B cell (primary cell): ENCODE results near the gene ZBTB4. TPM values are rescaled to one million over a fixed set of nuclear protein-coding genes. Genes with fewer than 3 reads are reported as not detected.

ENCODE experiments used
- ATAC-seq: fragments of 200-7000 bp; cut with Tn5 transposase; one replicate; pipeline ENCODE4 v1.10.0; 2021; ENCODE audit warnings: low read depth, mild to moderate bottlenecking, moderate number of reproducible peaks, moderate library complexity
- CTCF ChIA-PET: fragments of 350-600 bp; sonication (Branson Sonifier 250); formaldehyde crosslinking; loops from one replicate; lab custom pipeline; 2021; ENCODE audit warnings: antibody characterized with exemption, inconsistent platforms; lab: Charles Lee
- POLR2A ChIA-PET: fragments of 350-600 bp; sonication (Branson Sonifier 250); formaldehyde crosslinking; loops from one replicate; lab custom pipeline; 2021; ENCODE audit warnings: antibody characterized with exemption; lab: Charles Lee
- DNase-seq: peaks from one replicate; pipeline ENCODE4 v3.0.0; 2013
- H2AFZ ChIP-seq: 2 replicates; pipeline ENCODE4 v1.6.1; 2012; ENCODE audit warnings: mild to moderate bottlenecking, low read depth, low read length; ENCODE audit not compliant: insufficient read depth, poor library complexity, severe bottlenecking
- H3K27ac ChIP-seq, 2 donors: 1 replicate in 1 of 2; 2 replicates in 1 of 2; pipeline ENCODE4 v1.5.1; 2012 to 2013; ENCODE audit warnings: low read length in 2 of 2, mild to moderate bottlenecking in 2 of 2, moderate library complexity in 1 of 2
- H3K27me3 ChIP-seq, 4 experiments: fragments of 200-600 bp in 1 of 4; sonication (generic) in 1 of 4; replicated peaks in 1 of 4; 1 replicate in 2 of 4; 2 replicates in 2 of 4; pipeline versions ENCODE4 v1.6.1 to v1.7.0; 2013 to 2016; ENCODE audit warnings: low read length in 3 of 4, mild to moderate bottlenecking in 2 of 4, mixed read lengths in 1 of 4, moderate library complexity in 1 of 4; ENCODE audit not compliant: insufficient read depth in 4 of 4, control insufficient read depth in 3 of 4; ENCODE audit errors: control extremely low read depth in 1 of 4
- H3K36me3 ChIP-seq, 2 experiments: replicated peaks in 1 of 2; 1 replicate in 1 of 2; 2 replicates in 1 of 2; pipeline versions ENCODE4 v1.6.1 to v1.7.1; 2013; ENCODE audit warnings: low read length in 1 of 2; ENCODE audit not compliant: insufficient read depth in 2 of 2, control insufficient read depth in 1 of 2; ENCODE audit errors: control extremely low read depth in 1 of 2, extremely low read depth in 1 of 2
- H3K4me1 ChIP-seq, 2 donors: fragments of 200-600 bp in 1 of 2; sonication (generic) in 1 of 2; 1 replicate in 1 of 2; 2 replicates in 1 of 2; pipeline versions ENCODE4 v1.5.1 to v1.6.1; 2013 to 2017; ENCODE audit warnings: low read length in 2 of 2; ENCODE audit not compliant: control insufficient read depth in 2 of 2, insufficient read depth in 2 of 2
- H3K4me2 ChIP-seq: replicated peaks from 2 replicates; pipeline ENCODE3; 2012; ENCODE audit warnings: mild to moderate bottlenecking, low read depth, low read length; ENCODE audit not compliant: poor library complexity, severe bottlenecking
- H3K4me3 ChIP-seq, 5 experiments: fragments of 200-600 bp in 1 of 5; sonication (generic) in 1 of 5; 1 replicate in 3 of 5; 2 replicates in 2 of 5; pipeline versions ENCODE4 v1.5.1 to v1.7.0; 2011 to 2016; ENCODE audit warnings: low read length in 4 of 5, mild to moderate bottlenecking in 4 of 5, low read depth in 2 of 5, control low read depth in 1 of 5, moderate library complexity in 1 of 5; ENCODE audit not compliant: insufficient read depth in 1 of 5; ENCODE audit errors: control extremely low read depth in 1 of 5, extremely low read depth in 1 of 5
- H3K79me2 ChIP-seq: fragments of 200-600 bp; sonication (generic); one replicate; pipeline ENCODE4 v1.6.0; 2016; ENCODE audit warnings: low read length; ENCODE audit not compliant: control insufficient read depth, insufficient read depth
- H3K9ac ChIP-seq: fragments of 200-600 bp; sonication (generic); 2 replicates; pipeline ENCODE4 v1.6.1; 2017; ENCODE audit warnings: mild to moderate bottlenecking, low read length, moderate library complexity
- H3K9me3 ChIP-seq, 3 donors: one replicate each; pipeline versions ENCODE4 v1.6.1 to v1.7.1; 2013; ENCODE audit warnings: low read length in 2 of 3; ENCODE audit not compliant: control insufficient read depth in 2 of 3, insufficient read depth in 1 of 3; ENCODE audit errors: control extremely low read depth in 1 of 3
- H4K20me1 ChIP-seq: 2 replicates; pipeline ENCODE4 v1.6.0; 2012; ENCODE audit warnings: mild to moderate bottlenecking, low read length; ENCODE audit not compliant: insufficient read depth, control insufficient read depth, poor library complexity, severe bottlenecking
- H3K27ac Mint-ChIP-seq: one replicate; pipeline ENCODE4 v1.8.0; 2021; ENCODE audit warnings: mixed read lengths
- H3K27me3 Mint-ChIP-seq: one replicate; pipeline ENCODE4 v1.8.0; 2021; ENCODE audit warnings: mixed read lengths
- H3K4me1 Mint-ChIP-seq: one replicate; pipeline ENCODE4 v1.8.0; 2021; ENCODE audit warnings: mixed read lengths
- H3K4me3 Mint-ChIP-seq: one replicate; pipeline ENCODE4 v1.8.0; 2021; ENCODE audit warnings: mixed read lengths
- H3K9me3 Mint-ChIP-seq: one replicate; pipeline ENCODE4 v1.8.0; 2022; ENCODE audit warnings: mixed read lengths; ENCODE audit not compliant: insufficient read depth
- CTCF ChIP-seq: fragments of 200-600 bp; IDR thresholded peaks from one replicate; pipeline ENCODE4 v1.8.0; 2022; ENCODE audit warnings: antibody characterized with exemption, mild to moderate bottlenecking
- EZH2 ChIP-seq: IDR thresholded peaks from 2 replicates; pipeline ENCODE4 v1.6.1; 2012; ENCODE audit warnings: borderline replicate concordance, low read depth, mild to moderate bottlenecking, moderate library complexity, low read length; ENCODE audit not compliant: insufficient read depth, poor library complexity, severe bottlenecking
- WGBS: methylation state at CpG from one replicate; pipeline ENCODE4 v1.1.5; 2013; ENCODE audit warnings: missing lambda C conversion rate; ENCODE audit not compliant: insufficient coverage; 5-methylcytosine and 5-hydroxymethylcytosine counted together
- intact Hi-C: fragments of 100-400 bp; cut with micrococcal nuclease; formaldehyde crosslinking; loops from one replicate; pipeline ENCODE4 v1.10.0; 2022
- polyA plus RNA-seq: library from polyadenylated mRNA; depleted of rRNA; stranded (reverse); fragments of >200 nt; gene quantifications from 2 replicates; pipeline ENCODE4 v1.2.3, GENCODE V29; 2012
- total RNA-seq, 2 donors: library from RNA; stranded (reverse); fragments of 120-200 nt in 1 of 2; gene quantifications; 1 replicate in 1 of 2; 2 replicates in 1 of 2; pipeline versions ENCODE4 v1.2.3 to v1.2.4, GENCODE V29; 2013 to 2022

Gene ZBTB4
- total and polyA plus RNA-seq, 2 donors (not counting 1 experiment from before 2014, with no cell fraction given) = 19.2 to 62.4 TPM

- peaks cover 32% of the 10 kb centered on the region for H3K27me3 Mint-ChIP-seq
- H3K27ac Mint-ChIP-seq = no peak overlapping the region
- Histone ChIP-seq H3K79me2 (no peaks in the 10 kb centered on the region), H3K27me3 (peaks cover 0 to 33% (median 4%) of the 10 kb centered on the region in 4 experiments), H3K4me3 (no peak overlapping the region), H3K27ac (no peak overlapping the region), H4K20me1 (no peaks in the 10 kb centered on the region), H3K9ac (no peak overlapping the region), H3K4me1 (peaks cover 7 to 13% of the 10 kb centered on the region in 2 donors), H3K4me2 (no peak overlapping the region), H3K9me3 (peaks cover 0 to 4% (median 0%) of the 10 kb centered on the region in 3 donors), H3K36me3 (no peaks in the 10 kb centered on the region), H2AFZ (no peak overlapping the region)
- TF ChIP-seq CTCF (no peak), EZH2 (no peak)
- no peak for ATAC-seq
- intact Hi-C loops = no loop called here
- peaks cover 6% of the 10 kb centered on the region for H3K4me1 Mint-ChIP-seq
- 94% methylated on average over 6 of the region's 6 CpGs for WGBS
- H3K9me3 Mint-ChIP-seq = no peaks in the 10 kb centered on the region
- POLR2A ChIA-PET = no interaction called here
- no peak for DNase-seq
- CTCF ChIA-PET = no interaction called here
- no peak overlapping the region for H3K4me3 Mint-ChIP-seq
Observed at GRCh38 chr17:7409716-7410115, 69.7 kb downstream of the ZBTB4 start.

Other genes with a start within 250 kb of the ZBTB4 start
Only the 30 nearest of the 40 such genes appear.
- not detected in 2 replicates for gene SLC2A4, start 197.9 kb downstream of the ZBTB4 start, total RNA-seq
- not detected in 2 replicates for gene SLC2A4, start 197.9 kb downstream of the ZBTB4 start, polyA plus RNA-seq
- 0.22 TPM in 1 of 2 replicates, not detected in the other for gene YBX2, start 185.0 kb downstream of the ZBTB4 start, total RNA-seq
- 0.15 TPM in 1 of 2 replicates, not detected in the other for gene YBX2, start 185.0 kb downstream of the ZBTB4 start, polyA plus RNA-seq
- gene EIF5A, start 172.0 kb downstream of the ZBTB4 start, total RNA-seq = 233 and 236 TPM in 2 replicates
- gene EIF5A, start 172.0 kb downstream of the ZBTB4 start, polyA plus RNA-seq = 576 and 769 TPM in 2 replicates
- gene GPS2, start 164.3 kb downstream of the ZBTB4 start, total RNA-seq = 128 and 137 TPM in 2 replicates
- gene GPS2, start 164.3 kb downstream of the ZBTB4 start, polyA plus RNA-seq = 209 and 225 TPM in 2 replicates
- 85.2 and 89.2 TPM in 2 replicates for gene NEURL4, start 150.3 kb downstream of the ZBTB4 start, total RNA-seq
- gene NEURL4, start 150.3 kb downstream of the ZBTB4 start, polyA plus RNA-seq = 54.6 and 82.6 TPM in 2 replicates
- 371 and 392 TPM in 2 replicates for gene ACAP1, start 143.1 kb downstream of the ZBTB4 start, total RNA-seq
- 412 and 471 TPM in 2 replicates for gene ACAP1, start 143.1 kb downstream of the ZBTB4 start, polyA plus RNA-seq
- 13.4 and 15.4 TPM in 2 replicates for gene KCTD11, start 127.5 kb downstream of the ZBTB4 start, total RNA-seq
- 3.1 and 4.3 TPM in 2 replicates for gene KCTD11, start 127.5 kb downstream of the ZBTB4 start, polyA plus RNA-seq
- gene TMEM95, start 124.5 kb downstream of the ZBTB4 start, total RNA-seq = 0.25 TPM in 1 of 2 replicates, not detected in the other
- gene TMEM95, start 124.5 kb downstream of the ZBTB4 start, polyA plus RNA-seq = not detected in 2 replicates
- gene TNK1, start 98.5 kb downstream of the ZBTB4 start, total RNA-seq = 10.0 and 11.7 TPM in 2 replicates
- 22.5 and 23.7 TPM in 2 replicates for gene TNK1, start 98.5 kb downstream of the ZBTB4 start, polyA plus RNA-seq
- gene PLSCR3, start 85.1 kb downstream of the ZBTB4 start, total RNA-seq = 31.1 and 31.6 TPM in 2 replicates
- 82.3 and 122 TPM in 2 replicates for gene PLSCR3, start 85.1 kb downstream of the ZBTB4 start, polyA plus RNA-seq
- 64.5 and 67.8 TPM in 2 replicates for gene TMEM256, start 75.5 kb downstream of the ZBTB4 start, total RNA-seq
- 29.2 and 65.4 TPM in 2 replicates for gene TMEM256, start 75.5 kb downstream of the ZBTB4 start, polyA plus RNA-seq
- 1.7 and 3.4 TPM in 2 replicates for gene NLGN2, start 71.8 kb downstream of the ZBTB4 start, total RNA-seq
- 0.52 and 0.68 TPM in 2 replicates for gene NLGN2, start 71.8 kb downstream of the ZBTB4 start, polyA plus RNA-seq
- gene SPEM1, start 59.3 kb downstream of the ZBTB4 start, total RNA-seq = not detected in 2 replicates
- gene SPEM1, start 59.3 kb downstream of the ZBTB4 start, polyA plus RNA-seq = not detected in 2 replicates
- gene SPEM2, start 54.0 kb downstream of the ZBTB4 start, total RNA-seq = not detected in 2 replicates
- not detected in 2 replicates for gene SPEM2, start 54.0 kb downstream of the ZBTB4 start, polyA plus RNA-seq
- not detected in 2 replicates for gene SPEM3, start 50.8 kb downstream of the ZBTB4 start, total RNA-seq
- not detected in 2 replicates for gene SPEM3, start 50.8 kb downstream of the ZBTB4 start, polyA plus RNA-seq
- 17.7 and 19.1 TPM in 2 replicates for gene TMEM102, start 44.2 kb downstream of the ZBTB4 start, total RNA-seq
- gene TMEM102, start 44.2 kb downstream of the ZBTB4 start, polyA plus RNA-seq = 5.9 and 10.8 TPM in 2 replicates
- gene FGF11, start 40.1 kb downstream of the ZBTB4 start, total RNA-seq = 2.8 and 4.6 TPM in 2 replicates
- gene FGF11, start 40.1 kb downstream of the ZBTB4 start, polyA plus RNA-seq = 2.7 and 3.3 TPM in 2 replicates
- 6.2 and 6.6 TPM in 2 replicates for gene CHRNB1, start 34.6 kb downstream of the ZBTB4 start, total RNA-seq
- gene CHRNB1, start 34.6 kb downstream of the ZBTB4 start, polyA plus RNA-seq = 5.8 and 7.2 TPM in 2 replicates
- gene SLC35G6, start 1.8 kb upstream of the ZBTB4 start, total RNA-seq = 0.30 TPM in 1 of 2 replicates, not detected in the other
- 0.04 TPM in 1 of 2 replicates, not detected in the other for gene SLC35G6, start 1.8 kb upstream of the ZBTB4 start, polyA plus RNA-seq
- gene POLR2A, start 4.7 kb upstream of the ZBTB4 start, total RNA-seq = 225 and 240 TPM in 2 replicates
- 56.5 and 77.6 TPM in 2 replicates for gene POLR2A, start 4.7 kb upstream of the ZBTB4 start, polyA plus RNA-seq
- gene TNFSF12, start 69.4 kb upstream of the ZBTB4 start, total RNA-seq = 40.6 and 44.5 TPM in 2 replicates
- 31.7 and 53.4 TPM in 2 replicates for gene TNFSF12, start 69.4 kb upstream of the ZBTB4 start, polyA plus RNA-seq
- gene TNFSF13, start 79.1 kb upstream of the ZBTB4 start, total RNA-seq = 14.7 and 16.0 TPM in 2 replicates
- 18.1 and 20.2 TPM in 2 replicates for gene TNFSF13, start 79.1 kb upstream of the ZBTB4 start, polyA plus RNA-seq
- 44.4 and 45.1 TPM in 2 replicates for gene SENP3, start 82.3 kb upstream of the ZBTB4 start, total RNA-seq
- 54.1 and 57.1 TPM in 2 replicates for gene SENP3, start 82.3 kb upstream of the ZBTB4 start, polyA plus RNA-seq
- gene CD68, start 100.0 kb upstream of the ZBTB4 start, total RNA-seq = 10.8 and 12.9 TPM in 2 replicates
- 0.66 and 3.9 TPM in 2 replicates for gene CD68, start 100.0 kb upstream of the ZBTB4 start, polyA plus RNA-seq
- 29.7 and 31.7 TPM in 2 replicates for gene MPDU1, start 104.2 kb upstream of the ZBTB4 start, total RNA-seq
- gene MPDU1, start 104.2 kb upstream of the ZBTB4 start, polyA plus RNA-seq = 47.8 and 51.5 TPM in 2 replicates
- gene SOX15, start 110.5 kb upstream of the ZBTB4 start, total RNA-seq = 0.51 and 0.96 TPM in 2 replicates
- 0.18 and 0.49 TPM in 2 replicates for gene SOX15, start 110.5 kb upstream of the ZBTB4 start, polyA plus RNA-seq
- 44.7 and 45.8 TPM in 2 replicates for gene FXR2, start 135.3 kb upstream of the ZBTB4 start, total RNA-seq
- 37.2 and 40.1 TPM in 2 replicates for gene FXR2, start 135.3 kb upstream of the ZBTB4 start, polyA plus RNA-seq
- 68.8 and 83.6 TPM in 2 replicates for gene SAT2, start 148.2 kb upstream of the ZBTB4 start, total RNA-seq
- gene SAT2, start 148.2 kb upstream of the ZBTB4 start, polyA plus RNA-seq = 33.8 and 46.2 TPM in 2 replicates
- not detected in 2 replicates for gene SHBG, start 150.5 kb upstream of the ZBTB4 start, total RNA-seq
- gene SHBG, start 150.5 kb upstream of the ZBTB4 start, polyA plus RNA-seq = 0.10 TPM in 1 of 2 replicates, not detected in the other
- 0.27 and 0.39 TPM in 2 replicates for gene ATP1B2, start 171.3 kb upstream of the ZBTB4 start, total RNA-seq
- gene ATP1B2, start 171.3 kb upstream of the ZBTB4 start, polyA plus RNA-seq = 0.12 TPM in 1 of 2 replicates, not detected in the other